ENCODE data around the gene PRMT9. TPM values are rescaled to one million over a fixed set of nuclear protein-coding genes. Genes with fewer than 3 reads are reported as not detected.

The PRMT9 gene
- total RNA-seq, 4 donors from 2014 or later = 0.60 to 17.1 (median 4.8) TPM

DNA sequence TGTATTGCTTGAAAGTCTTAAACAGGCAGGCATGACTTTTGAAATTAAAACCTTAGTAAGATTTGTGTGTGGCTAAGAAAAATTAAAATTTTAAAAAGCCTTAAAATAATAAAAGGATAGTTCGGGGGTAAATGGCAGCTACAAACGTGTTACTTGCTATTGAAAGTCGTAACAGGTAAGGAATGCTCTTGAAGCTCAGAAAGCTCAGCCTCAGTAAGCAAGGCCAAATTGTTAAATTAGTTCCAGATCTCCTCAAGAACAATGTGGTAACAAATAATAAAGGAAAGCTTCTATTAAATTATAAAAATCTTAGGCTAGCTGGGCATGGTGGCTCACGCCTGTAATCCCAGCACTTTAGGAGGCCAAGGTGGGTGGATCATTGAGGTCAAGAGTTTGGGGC is 25.5 kb downstream of the PRMT9 start:
- TF ChIP-seq POLR2A (IDR thresholded peaks at IDR 0.05) (no peak), EP300 (IDR thresholded peaks at IDR 0.05; ENCODE audit: low read depth) (no peak), POLR2AphosphoS5 (IDR thresholded peaks at IDR 0.05) (no peak)
- TF ChIP-seq, protein P1, sequence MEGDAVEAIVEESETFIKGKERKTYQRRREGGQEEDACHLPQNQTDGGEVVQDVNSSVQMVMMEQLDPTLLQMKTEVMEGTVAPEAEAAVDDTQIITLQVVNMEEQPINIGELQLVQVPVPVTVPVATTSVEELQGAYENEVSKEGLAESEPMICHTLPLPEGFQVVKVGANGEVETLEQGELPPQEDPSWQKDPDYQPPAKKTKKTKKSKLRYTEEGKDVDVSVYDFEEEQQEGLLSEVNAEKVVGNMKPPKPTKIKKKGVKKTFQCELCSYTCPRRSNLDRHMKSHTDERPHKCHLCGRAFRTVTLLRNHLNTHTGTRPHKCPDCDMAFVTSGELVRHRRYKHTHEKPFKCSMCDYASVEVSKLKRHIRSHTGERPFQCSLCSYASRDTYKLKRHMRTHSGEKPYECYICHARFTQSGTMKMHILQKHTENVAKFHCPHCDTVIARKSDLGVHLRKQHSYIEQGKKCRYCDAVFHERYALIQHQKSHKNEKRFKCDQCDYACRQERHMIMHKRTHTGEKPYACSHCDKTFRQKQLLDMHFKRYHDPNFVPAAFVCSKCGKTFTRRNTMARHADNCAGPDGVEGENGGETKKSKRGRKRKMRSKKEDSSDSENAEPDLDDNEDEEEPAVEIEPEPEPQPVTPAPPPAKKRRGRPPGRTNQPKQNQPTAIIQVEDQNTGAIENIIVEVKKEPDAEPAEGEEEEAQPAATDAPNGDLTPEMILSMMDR (IDR thresholded peaks at IDR 0.05) = no peak
- Histone ChIP-seq H3K4me1 (no peaks in the 10 kb centered on the region), H3K27me3 (no peaks in the 10 kb centered on the region), H3K27ac (no peak overlapping the region), H3K36me3 (peaks cover 0 to 30% (median 8%) of the 10 kb centered on the region in 4 donors), H3K4me3 (no peak overlapping the region), H3K9me3 (no peaks in the 10 kb centered on the region)
- intact Hi-C loops (cut with DNase I; ENCODE audit: low total_unique reads) (no loop called here), in situ Hi-C loops (cut with MboI; ENCODE audit: low pct_ligation_motif_present in 1 of 4, low pct_unique_long_range_greater_than_20kb in 1 of 4, low sequenced_read_pairs in 3 of 4) (no loop called here)
- 89 to 97% methylated on average over 4 of the region's 4 CpGs for WGBS, 2 donors (ENCODE audit: low coverage in 1 of 2)
- no peak for DNase-seq

GRCh38 chr4:147655639-147656038 is 28.3 kb downstream of the PRMT9 start:
- H3K27me3 ChIP-seq = no peaks in the 10 kb centered on the region
- DNase-seq = no peak
- in situ Hi-C loops (cut with MboI; ENCODE audit: low pct_ligation_motif_present in 1 of 4, low pct_unique_long_range_greater_than_20kb in 1 of 4, low sequenced_read_pairs in 3 of 4) = no loop called here
- H3K27ac ChIP-seq = no peak overlapping the region
- no peak overlapping the region for H3K4me3 ChIP-seq
- no peaks in the 10 kb centered on the region for H3K4me1 ChIP-seq
- intact Hi-C loops (cut with DNase I; ENCODE audit: low total_unique reads) = no loop called here
- TF ChIP-seq POLR2A (IDR thresholded peaks at IDR 0.05) (no peak), EP300 (IDR thresholded peaks at IDR 0.05; ENCODE audit: low read depth) (no peak), POLR2AphosphoS5 (IDR thresholded peaks at IDR 0.05) (no peak)
- TF ChIP-seq, protein P1 (IDR thresholded peaks at IDR 0.05) = no peak
- H3K9me3 ChIP-seq = no peaks in the 10 kb centered on the region
- peaks cover 0 to 32% (median 8%) of the 10 kb centered on the region in 4 donors for H3K36me3 ChIP-seq
- 94 to 96% methylated on average over 2 of the region's 2 CpGs for WGBS, 2 donors (ENCODE audit: low coverage in 1 of 2)

- no peak for DNase-seq
- H3K9me3 ChIP-seq = no peaks in the 10 kb centered on the region
- WGBS, 2 donors (ENCODE audit: low coverage in 1 of 2) = 95 to 100% methylated on average over 1 of the region's 1 CpG
- no peaks in the 10 kb centered on the region for H3K27me3 ChIP-seq
- peaks cover 0 to 11% (median 5%) of the 10 kb centered on the region in 4 donors for H3K36me3 ChIP-seq
- TF ChIP-seq POLR2AphosphoS5 (IDR thresholded peaks at IDR 0.05) (no peak), POLR2A (IDR thresholded peaks at IDR 0.05) (no peak), EP300 (IDR thresholded peaks at IDR 0.05; ENCODE audit: low read depth) (no peak)
- TF ChIP-seq, protein P1 (IDR thresholded peaks at IDR 0.05) = no peak
- H3K27ac ChIP-seq = no peak overlapping the region
- no peak overlapping the region for H3K4me3 ChIP-seq
- in situ Hi-C loops (cut with MboI; ENCODE audit: low pct_ligation_motif_present in 1 of 4, low pct_unique_long_range_greater_than_20kb in 1 of 4, low sequenced_read_pairs in 3 of 4) (no loop called here), intact Hi-C loops (cut with DNase I; ENCODE audit: low total_unique reads) (no loop called here)
- H3K4me1 ChIP-seq = no peaks in the 10 kb centered on the region
These were observed 32.4 kb downstream of the PRMT9 start for GRCh38 chr4:147651563-147651962.

GRCh38 chr4:147648656-147649055 is 35.3 kb downstream of the PRMT9 start:
- in situ Hi-C loops (cut with MboI; ENCODE audit: low pct_ligation_motif_present in 1 of 4, low pct_unique_long_range_greater_than_20kb in 1 of 4, low sequenced_read_pairs in 3 of 4) = no loop called here
- intact Hi-C loops (cut with DNase I; ENCODE audit: low total_unique reads) = no loop called here
- H3K27me3 ChIP-seq = no peaks in the 10 kb centered on the region

More at GRCh38 chr4:147648656-147649055, 35.3 kb downstream of the PRMT9 start:
- Histone ChIP-seq H3K27ac (no peak overlapping the region), H3K36me3 (peaks cover 0 to 9% (median 3%) of the 10 kb centered on the region in 4 donors), H3K4me3 (no peak overlapping the region), H3K4me1 (peaks cover 0 to 4% (median 0%) of the 10 kb centered on the region in 4 donors), H3K9me3 (no peaks in the 10 kb centered on the region)
- no peak for TF ChIP-seq EP300 (IDR thresholded peaks at IDR 0.05; ENCODE audit: low read depth)
- TF ChIP-seq POLR2AphosphoS5 (IDR thresholded peaks at IDR 0.05) = no peak
- TF ChIP-seq, protein P1 (IDR thresholded peaks at IDR 0.05) = no peak
- no peak for TF ChIP-seq POLR2A (IDR thresholded peaks at IDR 0.05)
- no peak for DNase-seq
